SH-SY5Y (cell line): ENCODE results near the gene PNPLA6.

Experiments used
- GATA2 ChIP-seq: IDR thresholded peaks from 2 replicates; pipeline ENCODE4 v1.6.1; 2011; ENCODE audit warnings: mild to moderate bottlenecking, low read depth, low read length
- GATA3 ChIP-seq: IDR thresholded peaks from 2 replicates; pipeline ENCODE4 v1.6.1; 2011; ENCODE audit warnings: low read depth, mild to moderate bottlenecking, low read length, moderate library complexity

DNA sequence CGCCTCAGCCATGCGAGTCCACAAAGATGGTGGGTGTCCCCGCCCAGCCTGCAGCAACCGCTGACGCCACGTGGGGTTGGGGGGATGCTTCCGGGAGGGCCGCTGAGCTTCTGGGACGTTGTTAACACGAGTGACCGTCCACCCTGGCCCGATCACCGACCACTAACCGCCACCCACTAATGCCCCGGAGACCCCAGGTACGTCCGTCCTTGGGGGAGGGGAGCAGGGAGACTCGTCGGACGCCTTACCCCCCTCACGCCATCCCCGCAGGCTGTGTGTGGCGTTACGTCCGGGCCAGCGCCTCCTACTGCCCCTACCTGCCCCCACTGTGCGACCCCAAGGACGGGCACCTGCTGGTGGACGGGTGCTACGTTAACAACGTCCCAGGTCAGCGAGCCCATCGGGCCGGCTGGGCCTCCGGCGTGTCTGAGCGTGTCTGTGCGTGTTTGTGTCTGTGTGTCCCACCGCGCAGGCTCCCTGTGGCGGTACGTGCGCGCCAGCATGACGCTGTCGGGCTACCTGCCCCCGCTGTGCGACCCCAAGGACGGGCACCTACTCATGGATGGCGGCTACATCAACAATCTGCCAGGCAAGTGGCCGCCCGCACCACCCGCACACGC, 21.3 kb downstream of the PNPLA6 start:
- no peak for TF ChIP-seq GATA3
- TF ChIP-seq GATA2 = no peak
